Right cardiac atrium (tissue), 5 donors: ENCODE results near the gene FRY. TPM values are rescaled to one million over a fixed set of nuclear protein-coding genes. Genes with fewer than 3 reads are reported as not detected.

Experiments used
- ATAC-seq, 2 donors: fragments of 200-7000 bp; cut with Tn5 transposase; one replicate each; pipeline versions ENCODE4 v1.8.0 to v1.9.1; 2020; ENCODE audit warnings: moderate library complexity in 2 of 2, mild to moderate bottlenecking in 1 of 2
- DNase-seq, 3 donors: peaks; one replicate each; pipeline ENCODE4 v3.0.0-alpha.2; 2020
- H3K27ac ChIP-seq: one replicate; pipeline ENCODE4 v1.5.1; 2013; ENCODE audit warnings: mild to moderate bottlenecking, low read length, control low read depth, moderate library complexity
- H3K27me3 ChIP-seq: one replicate; pipeline ENCODE4 v1.6.1; 2013; ENCODE audit not compliant: control insufficient read depth, insufficient read depth
- H3K4me1 ChIP-seq: one replicate; pipeline ENCODE4 v1.6.1; 2013; ENCODE audit warnings: low read length; ENCODE audit not compliant: control insufficient read depth, insufficient read depth
- H3K4me3 ChIP-seq: one replicate; pipeline ENCODE4 v1.5.1; 2013; ENCODE audit warnings: low read length, control low read depth
- H3K9me3 ChIP-seq: one replicate; pipeline ENCODE4 v1.6.1; 2013; ENCODE audit warnings: low read length; ENCODE audit not compliant: control insufficient read depth
- WGBS: extraction: QIAGEN DNeasy Blood & Tissue Kit; methylation state at CpG from one replicate; pipeline ENCODE4 v1.1.7; 2013; 5-methylcytosine and 5-hydroxymethylcytosine counted together
- intact Hi-C, 4 donors: fragments of 100-400 bp; cut with DNase I; formaldehyde crosslinking; loops; one replicate each; pipeline versions ENCODE4 v1.11.0 to v1.14.0; 2022 to 2023
- polyA plus RNA-seq: library from polyadenylated mRNA; stranded (reverse); fragments of 200-250 nt; gene quantifications from one replicate; pipeline ENCODE4 v1.2.3, GENCODE V29; 2013
- total RNA-seq, 4 donors: library from RNA; stranded (reverse); fragmentation: NEBNext Ultra II Directional; extraction: Animal tissue kit (Norgen Biotek cat#: 25700); gene quantifications; one replicate each; pipeline ENCODE4 v1.2.1, GENCODE V29; 2021
- donor health status: healthy with polysubstance abuse.
- donor health status: DM: no; HTN: yes; CAD: no.
- donor health status: DM: no; HTN: no; CAD: no.
- donor health status: DM: no; HTN: yes; CAD: no; lungs with severe emphysema.
- donor health status: DM: yes; HTN: yes; CAD: no.

The FRY gene
- total and polyA plus RNA-seq, 5 donors: 29.0 to 139 (median 113) TPM

DNA sequence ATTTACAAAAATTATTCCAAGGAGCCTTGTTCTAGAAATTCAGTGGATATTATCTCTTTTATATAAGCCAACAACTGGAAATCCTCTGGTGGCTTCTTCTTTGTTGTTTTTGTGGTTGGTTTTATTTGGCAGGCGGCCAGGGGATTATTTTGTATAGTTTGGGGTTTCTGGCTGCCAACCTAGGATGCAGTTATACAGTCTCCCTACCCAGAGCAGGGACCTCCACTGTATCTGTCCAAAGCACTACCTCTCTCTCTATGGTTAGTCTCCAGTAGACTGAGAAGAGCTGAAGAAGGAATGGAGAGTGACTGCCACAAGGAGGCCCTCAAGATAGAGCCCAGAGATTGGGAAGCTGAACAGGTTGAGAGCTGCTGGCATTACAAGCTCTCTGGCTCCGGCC, 203.3 kb downstream of the FRY start:
- DNase-seq (no peak), ATAC-seq (no peak)
- WGBS: 73% methylated on average over 2 of the region's 2 CpGs

DNA sequence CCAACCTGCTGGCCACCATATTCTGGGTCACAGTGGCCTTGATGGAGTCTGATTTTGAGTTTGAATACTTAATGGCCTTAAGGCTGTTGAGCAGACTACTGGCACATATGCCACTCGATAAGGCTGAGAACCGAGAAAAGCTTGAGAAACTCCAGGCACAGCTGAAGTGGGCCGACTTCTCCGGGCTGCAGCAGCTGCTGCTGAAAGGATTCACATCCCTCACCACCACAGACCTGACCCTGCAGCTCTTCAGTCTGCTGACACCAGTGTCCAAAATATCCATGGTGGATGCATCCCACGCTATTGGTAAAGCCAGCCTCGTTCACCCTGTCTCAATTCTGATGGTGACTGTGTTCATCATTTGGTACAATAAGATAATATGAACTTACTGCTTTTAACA, 206.1 kb downstream of the FRY start:
- intact Hi-C loops: no loop called here
- H3K4me3 ChIP-seq: no peak overlapping the region
- DNase-seq (no peak), ATAC-seq (no peak)
- no peaks in the 10 kb centered on the region for H3K4me1 ChIP-seq
- H3K9me3 ChIP-seq: no peaks in the 10 kb centered on the region
- 78% methylated on average over 6 of the region's 6 CpGs for WGBS
- no peak overlapping the region for H3K27ac ChIP-seq
- H3K27me3 ChIP-seq: no peaks in the 10 kb centered on the region

More for the DNA sequence above, 203.3 kb downstream of the FRY start:
- no peak overlapping the region for H3K4me3 ChIP-seq
- no peaks in the 10 kb centered on the region for H3K27me3 ChIP-seq
- H3K27ac ChIP-seq: no peak overlapping the region
- intact Hi-C loops: no loop called here
- H3K9me3 ChIP-seq: no peaks in the 10 kb centered on the region
- no peaks in the 10 kb centered on the region for H3K4me1 ChIP-seq

DNA sequence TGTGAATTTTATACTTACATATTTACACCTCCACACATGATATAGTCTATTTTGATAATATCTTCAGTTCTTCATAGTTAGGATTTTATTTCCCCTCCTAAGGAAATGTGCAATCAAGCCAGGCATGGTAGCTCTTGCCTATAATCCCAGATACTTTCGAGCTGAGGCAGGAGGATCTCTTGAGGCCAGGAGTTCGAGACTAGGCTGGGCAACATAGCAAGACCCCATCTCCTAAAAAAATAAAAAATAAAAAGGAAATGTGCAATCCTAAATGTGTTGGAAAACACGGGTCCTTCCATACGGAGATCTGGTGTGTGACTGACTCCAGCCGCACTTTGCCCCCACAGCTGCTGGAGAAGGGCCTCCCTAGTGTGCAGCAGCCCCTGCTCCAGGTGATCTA, 212.1 kb downstream of the FRY start:
- Histone ChIP-seq H3K27ac (no peak overlapping the region), H3K27me3 (no peaks in the 10 kb centered on the region), H3K4me1 (peaks cover 3% of the 10 kb centered on the region), H3K4me3 (no peak overlapping the region), H3K9me3 (no peaks in the 10 kb centered on the region)
- 93% methylated on average over 5 of the region's 5 CpGs for WGBS
- intact Hi-C loops: no loop called here
- ATAC-seq (no peak), DNase-seq (no peak)

DNA sequence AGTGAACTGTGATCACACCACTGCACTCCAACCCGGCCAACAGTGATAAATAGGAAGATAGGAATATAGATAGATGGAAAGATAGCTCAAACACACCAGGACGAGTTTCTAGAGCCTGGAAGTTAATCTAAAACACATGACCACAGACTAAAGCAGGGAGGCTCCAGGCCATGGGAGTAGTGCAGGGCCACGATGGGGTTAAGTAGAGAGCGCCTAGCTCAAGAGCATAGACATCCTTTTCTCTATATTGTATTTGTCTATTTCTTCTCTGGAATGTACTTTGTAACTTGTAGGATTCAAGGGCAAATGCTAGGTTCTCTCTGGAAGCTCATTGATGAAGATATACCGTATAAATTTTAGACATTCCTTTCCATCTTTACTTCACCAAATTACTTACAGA, 214.0 kb downstream of the FRY start:
- Histone ChIP-seq H3K9me3 (no peaks in the 10 kb centered on the region), H3K4me1 (peaks cover 3% of the 10 kb centered on the region), H3K27ac (no peak overlapping the region), H3K4me3 (no peak overlapping the region), H3K27me3 (no peaks in the 10 kb centered on the region)
- ATAC-seq (no peak), DNase-seq (no peak)
- WGBS: 80% methylated on average over 5 of the region's 5 CpGs
- intact Hi-C loops: loop anchor here in 1 of 4 donors (5.0 kb wide), 1 partner anchor 67 kb away; no protein-coding TSS in a partner anchor

DNA sequence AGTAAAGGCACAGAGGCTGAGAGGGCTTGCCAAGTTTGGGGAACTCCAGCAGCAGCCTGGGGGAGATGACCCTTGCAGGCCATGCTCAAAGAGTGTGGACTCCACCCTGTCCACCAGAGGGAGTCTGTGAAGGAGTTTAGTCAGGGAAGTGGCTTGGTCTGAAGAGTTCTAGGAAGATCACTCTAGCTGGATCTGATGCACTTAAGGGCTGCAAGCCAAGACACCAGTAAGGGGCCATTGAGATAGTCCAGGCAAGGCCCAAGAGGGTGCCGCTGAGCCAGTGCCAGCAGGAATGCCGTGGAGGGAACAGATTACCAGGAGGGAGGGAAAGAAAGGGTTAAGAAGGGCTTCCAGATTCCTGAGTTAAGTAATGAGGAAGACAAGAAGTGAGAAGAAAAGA, 214.9 kb downstream of the FRY start:
- H3K9me3 ChIP-seq: no peaks in the 10 kb centered on the region
- H3K4me1 ChIP-seq: peaks cover 3% of the 10 kb centered on the region
- peak; percentile 87 to 94 for ATAC-seq
- no peaks in the 10 kb centered on the region for H3K27me3 ChIP-seq
- 22% methylated on average over 2 of the region's 2 CpGs for WGBS
- H3K27ac ChIP-seq: peak overlapping the region; percentile 14
- no peak overlapping the region for H3K4me3 ChIP-seq
- intact Hi-C loops: loop anchor here in 2 of 4 donors (2.0 to 5.0 kb wide), 2 partner anchors 62 to 66 kb away; no protein-coding TSS in a partner anchor
- peak; percentile 63 to 80 (median 74) for DNase-seq

DNA sequence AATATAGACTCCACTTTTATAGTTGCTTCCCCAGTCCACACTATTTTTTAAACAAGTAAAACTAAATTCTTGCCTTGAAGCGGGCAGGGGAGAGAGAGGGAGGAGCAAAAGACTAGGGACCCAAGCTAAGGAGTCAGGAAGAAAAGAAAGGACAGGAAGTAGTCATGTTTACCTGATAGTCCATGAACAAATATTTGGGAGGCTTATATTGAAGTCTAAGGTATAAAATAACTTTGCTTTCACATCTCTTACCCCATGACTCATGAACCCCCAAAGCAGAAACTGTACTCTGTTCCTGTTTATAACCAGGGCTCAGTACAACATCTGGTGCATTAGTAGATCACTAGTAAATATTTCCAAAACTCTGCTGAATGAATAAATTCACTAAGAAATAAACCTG, 216.3 kb downstream of the FRY start:
- DNase-seq (no peak), ATAC-seq (no peak)
- H3K27ac ChIP-seq: no peak overlapping the region
- H3K9me3 ChIP-seq: no peaks in the 10 kb centered on the region
- H3K4me3 ChIP-seq: no peak overlapping the region
- peaks cover 6% of the 10 kb centered on the region for H3K4me1 ChIP-seq
- 0% methylated on average over 1 of the region's 1 CpG for WGBS
- intact Hi-C loops: loop anchor here in 2 of 4 donors (2.0 to 5.0 kb wide), 2 partner anchors 61 to 64 kb away; no protein-coding TSS in a partner anchor
- H3K27me3 ChIP-seq: no peaks in the 10 kb centered on the region

DNA sequence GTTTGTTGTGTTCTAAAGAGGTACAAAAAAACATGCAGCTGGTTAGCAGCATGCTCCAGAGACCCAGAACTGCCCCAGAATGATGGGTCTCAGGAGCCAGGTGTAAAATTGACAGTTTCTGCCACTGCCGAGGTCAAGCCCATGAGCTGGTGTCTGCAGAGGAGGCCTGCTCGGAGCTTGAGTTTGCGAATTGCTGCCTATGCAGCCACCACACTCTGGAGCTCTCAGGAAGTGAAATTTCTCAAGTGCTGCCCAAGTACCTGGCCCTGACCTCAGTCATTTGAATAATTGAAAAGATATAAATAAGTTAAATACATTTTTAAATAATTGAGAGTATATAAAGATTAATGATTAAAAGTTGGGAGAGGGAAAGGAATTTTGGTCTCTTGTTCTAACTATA, 217.2 kb downstream of the FRY start:
- DNase-seq (no peak), ATAC-seq (no peak)
- peaks cover 8% of the 10 kb centered on the region for H3K4me1 ChIP-seq
- H3K9me3 ChIP-seq: no peaks in the 10 kb centered on the region
- no peaks in the 10 kb centered on the region for H3K27me3 ChIP-seq
- H3K27ac ChIP-seq: no peak overlapping the region
- H3K4me3 ChIP-seq: no peak overlapping the region
- WGBS: 81% methylated on average over 3 of the region's 3 CpGs
- intact Hi-C loops: loop anchor here in 1 of 4 donors (5.0 kb wide), 1 partner anchor 64 kb away; no protein-coding TSS in a partner anchor

DNA sequence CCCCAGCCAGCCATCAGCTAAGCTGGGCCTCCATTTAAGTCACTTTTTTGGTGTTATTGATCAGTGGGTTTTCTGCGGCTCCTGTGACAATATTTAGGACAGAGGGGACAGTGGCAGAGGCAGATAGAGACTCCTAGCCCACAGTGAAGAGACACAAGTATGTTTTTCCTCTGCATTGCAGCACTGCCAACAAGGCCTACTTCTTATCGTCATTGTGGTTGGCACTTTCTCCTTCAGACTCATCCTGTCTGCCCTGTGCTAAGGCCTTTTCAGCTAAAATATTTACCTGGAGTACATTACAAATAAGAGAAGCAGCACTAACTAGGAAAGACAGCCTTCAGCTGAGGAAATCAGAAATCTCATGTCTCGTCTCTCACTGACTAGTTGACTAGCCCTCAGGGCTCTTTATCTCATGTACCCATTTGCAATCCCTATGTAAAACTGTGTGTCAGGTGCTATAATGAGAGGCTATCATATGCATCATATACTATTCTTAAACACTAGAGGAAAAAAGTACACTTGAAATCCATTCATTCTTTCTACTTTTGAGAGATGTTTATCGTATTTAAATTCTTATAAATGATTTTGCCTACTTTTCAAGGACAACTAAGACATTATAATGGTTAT, 221.4 kb downstream of the FRY start:
- intact Hi-C loops: loop anchor here in 1 of 4 donors (5.0 kb wide), 1 partner anchor 59 kb away; no protein-coding TSS in a partner anchor
- peak in 1 of 2 donors; percentile 26 for ATAC-seq
- Histone ChIP-seq H3K9me3 (no peaks in the 10 kb centered on the region), H3K4me1 (peaks cover 5% of the 10 kb centered on the region), H3K27me3 (no peaks in the 10 kb centered on the region), H3K4me3 (no peak overlapping the region), H3K27ac (peak overlapping the region; percentile 93)
- 77% methylated on average over 4 of the region's 4 CpGs for WGBS
- no peak for DNase-seq

DNA sequence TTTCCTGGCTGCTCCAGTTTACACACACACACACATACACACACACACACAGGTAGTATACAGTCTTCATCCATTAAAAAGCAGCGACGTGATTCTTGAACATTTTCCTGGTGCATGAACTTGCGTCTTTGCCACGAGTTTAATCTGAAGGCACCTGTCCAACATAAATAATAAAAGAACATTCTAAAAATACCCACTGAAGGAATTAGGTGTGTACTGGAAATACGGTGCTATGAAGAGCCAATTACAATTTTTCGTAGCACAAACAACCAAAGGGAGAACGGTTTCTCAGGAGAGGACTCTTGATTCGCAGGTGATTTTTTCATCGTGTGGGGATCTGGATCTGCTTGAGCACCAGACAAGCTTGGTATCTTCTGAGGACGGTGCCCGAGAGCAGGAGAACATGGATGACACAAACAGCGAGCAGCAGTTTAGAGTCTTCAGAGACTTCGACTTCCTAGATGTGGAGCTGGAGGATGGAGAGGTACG, 222.4 kb downstream of the FRY start:
- 42% methylated on average over 14 of the region's 14 CpGs for WGBS
- Histone ChIP-seq H3K4me1 (peaks cover 5% of the 10 kb centered on the region), H3K27ac (peak overlapping the region; percentile 97), H3K4me3 (peak overlapping the region; percentile 48), H3K9me3 (no peaks in the 10 kb centered on the region), H3K27me3 (no peaks in the 10 kb centered on the region)
- ATAC-seq (peak; percentile 56 to 85), DNase-seq (no peak)
- intact Hi-C loops: loop anchor here in 1 of 4 donors (5.0 kb wide), 1 partner anchor 58 kb away; no protein-coding TSS in a partner anchor

DNA sequence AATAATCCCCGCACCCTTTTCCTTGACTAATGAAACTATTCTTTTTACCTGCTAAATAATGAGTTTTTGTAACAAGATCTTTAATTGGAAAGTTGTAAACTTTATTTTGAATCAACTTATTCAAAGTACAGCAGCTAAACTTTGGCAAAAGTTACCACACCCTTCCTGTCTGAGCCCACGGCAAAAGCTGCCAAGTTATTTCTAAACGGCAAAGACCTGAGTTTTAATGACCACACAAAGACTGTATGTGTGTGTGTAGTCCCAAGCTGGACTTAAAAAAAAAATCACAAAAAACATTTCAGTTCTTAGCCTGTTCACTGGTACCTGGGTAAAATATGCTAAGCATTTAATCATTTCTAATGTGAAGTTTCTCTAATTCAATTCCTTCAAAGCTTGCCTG, 222.8 kb downstream of the FRY start:
- 31% methylated on average over 3 of the region's 3 CpGs for WGBS
- intact Hi-C loops: loop anchor here in 1 of 4 donors (5.0 kb wide), 1 partner anchor 58 kb away; no protein-coding TSS in a partner anchor
- Histone ChIP-seq H3K4me1 (peaks cover 5% of the 10 kb centered on the region), H3K4me3 (peak overlapping the region; percentile 48), H3K9me3 (no peaks in the 10 kb centered on the region), H3K27ac (peak overlapping the region; percentile 97), H3K27me3 (no peaks in the 10 kb centered on the region)
- no peak for DNase-seq
- ATAC-seq: peak in 1 of 2 donors; percentile 83

DNA sequence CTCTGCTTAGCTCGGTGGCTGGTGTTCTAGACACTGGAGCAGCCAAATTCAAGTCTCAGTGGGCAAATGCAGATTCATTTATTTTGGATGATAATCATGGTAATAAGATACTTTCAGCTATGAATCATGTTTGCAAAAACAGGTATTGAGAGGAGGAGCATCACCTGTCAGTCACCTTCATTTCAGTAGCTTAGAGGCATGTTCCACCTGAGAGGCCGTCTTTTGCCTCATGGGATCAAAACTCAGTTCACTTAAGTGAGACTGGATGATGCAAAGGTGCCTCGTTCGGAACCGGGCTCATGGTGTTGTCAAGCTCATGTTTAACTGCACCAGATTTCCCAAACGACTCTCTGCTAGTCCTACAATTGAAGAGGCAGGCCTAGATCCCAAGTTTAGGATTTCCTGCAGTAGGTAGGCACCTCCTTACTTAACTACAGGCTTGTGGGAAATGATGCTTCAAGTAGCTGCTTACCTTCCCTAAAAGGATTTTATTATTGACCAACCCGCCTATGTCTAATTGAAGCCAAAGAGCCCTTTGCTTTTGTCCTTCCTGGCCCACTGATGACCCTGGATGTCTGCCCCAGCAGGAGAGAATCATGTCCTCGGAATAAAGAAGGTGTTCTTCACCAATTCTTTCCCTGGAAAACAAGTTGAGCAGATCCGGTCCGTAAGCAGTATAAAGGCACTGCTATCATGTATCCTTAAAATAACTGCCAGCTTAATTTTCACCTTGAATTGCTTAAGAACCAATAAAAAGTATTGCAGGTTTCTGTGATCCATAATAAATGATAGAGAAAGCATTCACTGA, 223.5 kb downstream of the FRY start:
- DNase-seq: no peak
- WGBS: 62% methylated on average over 10 of the region's 10 CpGs
- Histone ChIP-seq H3K27me3 (no peaks in the 10 kb centered on the region), H3K27ac (peak overlapping the region; percentile 81), H3K9me3 (no peaks in the 10 kb centered on the region), H3K4me1 (peaks cover 5% of the 10 kb centered on the region), H3K4me3 (peak overlapping the region; percentile 48)
- ATAC-seq: peak in 1 of 2 donors; percentile 6
- intact Hi-C loops: loop anchor here in 1 of 4 donors (5.0 kb wide), 1 partner anchor 57 kb away; no protein-coding TSS in a partner anchor
